ENCODE measurements around the gene ZDHHC14.
A peak's percentile ranks its signal among the peaks of the same experiment; 100 is the strongest.
"Not testable (repeated sequence)": the region's sequence is repeated elsewhere in the genome, so short reads cannot be mapped to it uniquely, and the experiment has no call there.

ZDHHC14 gene

GRCh38 chr6:157380779-157381561 lies at the start of gene ZDHHC14:
Gene ZDHHC14, plus strand, starts transcription at chr6:157381190.
- peak; percentile 85 for DNase-seq (ENCODE audit: low read depth)

- no peak for DNase-seq (ENCODE audit: low read depth)
Observed at GRCh38 chr6:157332813-157333212, 48.2 kb upstream of the ZDHHC14 start.

GRCh38 chr6:157333537-157333936 lies 47.5 kb upstream of the ZDHHC14 start:
- DNase-seq (ENCODE audit: low read depth), result no peak

GRCh38 chr6:157333956-157334355 lies 47.0 kb upstream of the ZDHHC14 start:
- no peak for DNase-seq (ENCODE audit: low read depth)

GRCh38 chr6:157335829-157336228 lies 45.2 kb upstream of the ZDHHC14 start:
- DNase-seq (ENCODE audit: low read depth), result no peak

- DNase-seq (ENCODE audit: low read depth), result not testable (repeated sequence)
Observed at GRCh38 chr6:157337276-157337675, 43.7 kb upstream of the ZDHHC14 start.

GRCh38 chr6:157337751-157338150 lies 43.2 kb upstream of the ZDHHC14 start:
- no peak for DNase-seq (ENCODE audit: low read depth)

GRCh38 chr6:157339432-157339831 lies 41.6 kb upstream of the ZDHHC14 start:
- no peak for DNase-seq (ENCODE audit: low read depth)

GRCh38 chr6:157343732-157344131 lies 37.3 kb upstream of the ZDHHC14 start:
- DNase-seq (ENCODE audit: low read depth), result no peak

- no peak for DNase-seq (ENCODE audit: low read depth)
Observed at GRCh38 chr6:157346373-157346772, 34.6 kb upstream of the ZDHHC14 start.

- no peak for DNase-seq (ENCODE audit: low read depth)
Observed at GRCh38 chr6:157358287-157358686, 22.7 kb upstream of the ZDHHC14 start.

- DNase-seq (ENCODE audit: low read depth), result no peak
Observed at GRCh38 chr6:157361886-157362285, 19.1 kb upstream of the ZDHHC14 start.

GRCh38 chr6:157364705-157365104 lies 16.3 kb upstream of the ZDHHC14 start:
- peak; percentile 24 for DNase-seq (ENCODE audit: low read depth)

GRCh38 chr6:157366648-157367047 lies 14.3 kb upstream of the ZDHHC14 start:
- DNase-seq (ENCODE audit: low read depth), result no peak

GRCh38 chr6:157368359-157369049 lies 12.5 kb upstream of the ZDHHC14 start:
- DNase-seq (ENCODE audit: low read depth), result no peak

GRCh38 chr6:157370755-157371154 lies 10.2 kb upstream of the ZDHHC14 start:
- no peak for DNase-seq (ENCODE audit: low read depth)

GRCh38 chr6:157372501-157373280 lies 8.3 kb upstream of the ZDHHC14 start:
- DNase-seq (ENCODE audit: low read depth), result peak; percentile 2

GRCh38 chr6:157374889-157375443 lies 6.0 kb upstream of the ZDHHC14 start:
- DNase-seq (ENCODE audit: low read depth), result no peak

GRCh38 chr6:157376241-157376640 lies 4.7 kb upstream of the ZDHHC14 start:
- no peak for DNase-seq (ENCODE audit: low read depth)

GRCh38 chr6:157376706-157377230 lies 4.2 kb upstream of the ZDHHC14 start:
- peak; percentile 27 for DNase-seq (ENCODE audit: low read depth)

- DNase-seq (ENCODE audit: low read depth), result peak; percentile 88
Observed at GRCh38 chr6:157379656-157380457, 1.1 kb upstream of the ZDHHC14 start.
